Ishikawa (cell line): ENCODE data around the gene AIPL1.

Source experiments
- CEBPB ChIP-seq: IDR thresholded peaks from 2 replicates; pipeline ENCODE4 v1.6.1; 2012
- EGR1 ChIP-seq: IDR thresholded peaks from 2 replicates; pipeline ENCODE4 v1.6.1; 2012
- EP300 ChIP-seq: IDR thresholded peaks from 2 replicates; pipeline ENCODE4 v1.6.1; 2012; ENCODE audit warnings: borderline replicate concordance
- FOXM1 ChIP-seq: IDR thresholded peaks from 2 replicates; pipeline ENCODE4 v1.6.1; 2012; ENCODE audit warnings: low read depth, borderline replicate concordance
- TAF1 ChIP-seq: IDR thresholded peaks from 2 replicates; pipeline ENCODE4 v1.6.1; 2012; ENCODE audit warnings: low read depth, mild to moderate bottlenecking
- TEAD4 ChIP-seq: IDR thresholded peaks from 2 replicates; pipeline ENCODE4 v1.6.1; 2012
- YY1 ChIP-seq: IDR thresholded peaks from 2 replicates; pipeline ENCODE4 v1.6.1; 2012; ENCODE audit warnings: low read depth
- ZBTB7A ChIP-seq: IDR thresholded peaks from 2 replicates; pipeline ENCODE4 v1.6.1; 2012; ENCODE audit warnings: low read depth
- TF ChIP-seq, protein P1 (sequence below): IDR thresholded peaks from 2 replicates; pipeline ENCODE4 v1.6.1; 2012; ENCODE audit warnings: low read depth, mild to moderate bottlenecking
- TF ChIP-seq, protein P2 (sequence below): IDR thresholded peaks from 2 replicates; pipeline ENCODE4 v1.6.1; 2012

DNA sequence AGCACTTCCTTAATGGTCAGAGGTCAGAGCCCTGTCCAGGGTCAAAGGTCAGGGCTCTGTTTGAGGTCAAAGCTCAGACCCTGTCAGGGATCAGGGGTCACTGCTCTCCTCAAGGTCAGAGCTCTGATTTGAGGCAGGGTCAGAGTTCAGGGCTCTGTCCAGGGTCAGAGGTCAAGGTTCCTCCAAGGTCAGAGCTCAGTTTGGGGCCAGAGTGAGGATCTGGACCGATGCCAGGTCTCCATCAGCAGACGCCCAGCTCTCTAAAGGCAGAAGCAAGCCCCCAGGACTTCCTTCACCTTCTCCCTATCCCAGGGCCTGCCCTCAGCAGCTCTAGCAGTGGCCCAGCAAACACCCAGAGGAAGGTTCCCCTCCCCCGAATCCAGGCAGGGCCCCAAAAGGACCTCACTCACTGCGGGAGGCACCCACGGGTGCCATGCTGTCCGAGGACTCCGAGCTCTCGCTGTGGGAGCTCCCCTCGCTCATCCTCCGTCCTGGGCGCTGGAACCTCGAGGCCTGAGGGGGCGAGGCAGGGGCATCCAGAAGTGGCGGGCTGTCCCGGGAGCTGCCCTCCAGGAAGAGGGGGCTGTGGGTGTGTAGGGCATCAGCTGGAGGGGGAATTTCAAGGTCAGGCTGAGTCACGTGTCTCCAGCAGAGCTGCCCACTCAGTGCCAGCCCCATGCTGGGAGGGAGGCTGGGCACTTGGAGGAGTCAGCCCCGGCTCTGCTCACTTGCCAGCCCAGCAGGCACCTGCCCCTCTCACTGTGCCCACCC is 36.0 kb upstream of the AIPL1 start:
- TF ChIP-seq EP300 = no peak
- TF ChIP-seq, protein P1, sequence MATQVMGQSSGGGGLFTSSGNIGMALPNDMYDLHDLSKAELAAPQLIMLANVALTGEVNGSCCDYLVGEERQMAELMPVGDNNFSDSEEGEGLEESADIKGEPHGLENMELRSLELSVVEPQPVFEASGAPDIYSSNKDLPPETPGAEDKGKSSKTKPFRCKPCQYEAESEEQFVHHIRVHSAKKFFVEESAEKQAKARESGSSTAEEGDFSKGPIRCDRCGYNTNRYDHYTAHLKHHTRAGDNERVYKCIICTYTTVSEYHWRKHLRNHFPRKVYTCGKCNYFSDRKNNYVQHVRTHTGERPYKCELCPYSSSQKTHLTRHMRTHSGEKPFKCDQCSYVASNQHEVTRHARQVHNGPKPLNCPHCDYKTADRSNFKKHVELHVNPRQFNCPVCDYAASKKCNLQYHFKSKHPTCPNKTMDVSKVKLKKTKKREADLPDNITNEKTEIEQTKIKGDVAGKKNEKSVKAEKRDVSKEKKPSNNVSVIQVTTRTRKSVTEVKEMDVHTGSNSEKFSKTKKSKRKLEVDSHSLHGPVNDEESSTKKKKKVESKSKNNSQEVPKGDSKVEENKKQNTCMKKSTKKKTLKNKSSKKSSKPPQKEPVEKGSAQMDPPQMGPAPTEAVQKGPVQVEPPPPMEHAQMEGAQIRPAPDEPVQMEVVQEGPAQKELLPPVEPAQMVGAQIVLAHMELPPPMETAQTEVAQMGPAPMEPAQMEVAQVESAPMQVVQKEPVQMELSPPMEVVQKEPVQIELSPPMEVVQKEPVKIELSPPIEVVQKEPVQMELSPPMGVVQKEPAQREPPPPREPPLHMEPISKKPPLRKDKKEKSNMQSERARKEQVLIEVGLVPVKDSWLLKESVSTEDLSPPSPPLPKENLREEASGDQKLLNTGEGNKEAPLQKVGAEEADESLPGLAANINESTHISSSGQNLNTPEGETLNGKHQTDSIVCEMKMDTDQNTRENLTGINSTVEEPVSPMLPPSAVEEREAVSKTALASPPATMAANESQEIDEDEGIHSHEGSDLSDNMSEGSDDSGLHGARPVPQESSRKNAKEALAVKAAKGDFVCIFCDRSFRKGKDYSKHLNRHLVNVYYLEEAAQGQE = no peak
- TF ChIP-seq TAF1 = no peak
- TF ChIP-seq, protein P2, sequence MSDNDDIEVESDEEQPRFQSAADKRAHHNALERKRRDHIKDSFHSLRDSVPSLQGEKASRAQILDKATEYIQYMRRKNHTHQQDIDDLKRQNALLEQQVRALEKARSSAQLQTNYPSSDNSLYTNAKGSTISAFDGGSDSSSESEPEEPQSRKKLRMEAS = no peak
- TF ChIP-seq YY1 = no peak
- no peak for TF ChIP-seq CEBPB
- no peak for TF ChIP-seq ZBTB7A
- no peak for TF ChIP-seq EGR1
- no peak for TF ChIP-seq TEAD4
- no peak for TF ChIP-seq FOXM1
